ENCODE results near the gene RAD51B.

Gene RAD51B

GRCh38 chr14:68668531-68668930, 849.0 kb downstream of the RAD51B start:
- DNase-seq, result no peak

- no peak for DNase-seq
These were observed 849.5 kb downstream of the RAD51B start for GRCh38 chr14:68669111-68669511.

- DNase-seq, result no peak
These were observed 850.2 kb downstream of the RAD51B start for GRCh38 chr14:68669603-68670358.

GRCh38 chr14:68670359-68670715, 850.8 kb downstream of the RAD51B start:
- DNase-seq, result no peak

- DNase-seq, result no peak
These were observed 852.3 kb downstream of the RAD51B start for GRCh38 chr14:68671909-68672308.

GRCh38 chr14:68672609-68673285, 853.2 kb downstream of the RAD51B start:
- no peak for DNase-seq

GRCh38 chr14:68673464-68673863, 853.9 kb downstream of the RAD51B start:
- DNase-seq, result no peak

GRCh38 chr14:68674538-68675232, 855.1 kb downstream of the RAD51B start:
- DNase-seq, result no peak

- DNase-seq, result no peak
These were observed 855.6 kb downstream of the RAD51B start for GRCh38 chr14:68675233-68675577.

- no peak for DNase-seq
These were observed 856.9 kb downstream of the RAD51B start for GRCh38 chr14:68676511-68676943.

GRCh38 chr14:68677476-68677875, 857.9 kb downstream of the RAD51B start:
- no peak for DNase-seq

- DNase-seq, result no peak
These were observed 858.3 kb downstream of the RAD51B start for GRCh38 chr14:68677901-68678300.

- DNase-seq, result no peak
These were observed 858.9 kb downstream of the RAD51B start for GRCh38 chr14:68678471-68678870.

GRCh38 chr14:68679301-68679700, 859.7 kb downstream of the RAD51B start:
- no peak for DNase-seq

GRCh38 chr14:68679746-68680467, 860.3 kb downstream of the RAD51B start:
- DNase-seq, result no peak

GRCh38 chr14:68680541-68681051, 861.0 kb downstream of the RAD51B start:
- DNase-seq, result no peak

- no peak for DNase-seq
These were observed 861.9 kb downstream of the RAD51B start for GRCh38 chr14:68681256-68682011.

- DNase-seq, result no peak
These were observed 862.9 kb downstream of the RAD51B start for GRCh38 chr14:68682166-68683103.

GRCh38 chr14:68683326-68683725, 863.7 kb downstream of the RAD51B start:
- no peak for DNase-seq

GRCh38 chr14:68684466-68685418, 865.2 kb downstream of the RAD51B start:
- no peak for DNase-seq

All from NCI-H1092 treated with DMSO at 0.1 percent for 48 hours (cell line).